ENCODE data around the gene RALY.

DNA sequence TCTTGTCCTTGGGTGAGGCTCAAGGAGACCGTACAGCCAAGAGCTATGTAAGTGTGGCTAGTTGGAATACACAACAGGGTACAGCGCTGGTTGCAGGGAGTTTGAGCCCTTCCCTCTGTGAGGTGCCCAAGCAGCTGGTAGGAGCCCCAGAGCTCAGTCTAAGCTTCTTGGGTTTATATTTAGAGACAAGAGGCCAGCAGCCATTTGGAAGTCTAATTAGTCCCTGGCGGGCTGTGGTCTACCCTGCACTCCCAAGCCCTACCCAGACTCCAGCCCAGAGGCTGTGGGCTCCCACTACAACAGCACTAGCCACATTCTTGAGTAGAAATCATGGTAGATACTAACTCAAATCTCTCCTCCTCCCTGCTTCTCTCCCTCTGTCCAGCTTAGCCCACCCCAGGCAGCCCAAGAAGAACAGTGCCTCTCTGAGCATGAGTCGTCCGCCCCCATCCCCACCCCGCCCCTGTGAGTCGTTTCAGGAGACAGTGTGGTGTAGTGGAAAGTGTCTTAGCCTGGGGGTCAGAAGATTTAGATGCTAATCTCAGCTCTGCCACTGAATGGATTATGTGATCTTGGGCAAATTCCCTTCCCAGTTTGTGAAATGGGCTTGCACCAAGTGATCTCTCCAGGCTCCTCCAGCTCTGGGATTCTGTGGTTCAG lies 80.5 kb downstream of the RALY start:
- TF ChIP-seq, protein P1, sequence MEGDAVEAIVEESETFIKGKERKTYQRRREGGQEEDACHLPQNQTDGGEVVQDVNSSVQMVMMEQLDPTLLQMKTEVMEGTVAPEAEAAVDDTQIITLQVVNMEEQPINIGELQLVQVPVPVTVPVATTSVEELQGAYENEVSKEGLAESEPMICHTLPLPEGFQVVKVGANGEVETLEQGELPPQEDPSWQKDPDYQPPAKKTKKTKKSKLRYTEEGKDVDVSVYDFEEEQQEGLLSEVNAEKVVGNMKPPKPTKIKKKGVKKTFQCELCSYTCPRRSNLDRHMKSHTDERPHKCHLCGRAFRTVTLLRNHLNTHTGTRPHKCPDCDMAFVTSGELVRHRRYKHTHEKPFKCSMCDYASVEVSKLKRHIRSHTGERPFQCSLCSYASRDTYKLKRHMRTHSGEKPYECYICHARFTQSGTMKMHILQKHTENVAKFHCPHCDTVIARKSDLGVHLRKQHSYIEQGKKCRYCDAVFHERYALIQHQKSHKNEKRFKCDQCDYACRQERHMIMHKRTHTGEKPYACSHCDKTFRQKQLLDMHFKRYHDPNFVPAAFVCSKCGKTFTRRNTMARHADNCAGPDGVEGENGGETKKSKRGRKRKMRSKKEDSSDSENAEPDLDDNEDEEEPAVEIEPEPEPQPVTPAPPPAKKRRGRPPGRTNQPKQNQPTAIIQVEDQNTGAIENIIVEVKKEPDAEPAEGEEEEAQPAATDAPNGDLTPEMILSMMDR (conservative IDR thresholded peaks at IDR 0.05) = no peak
- TF ChIP-seq EZH2 (IDR thresholded peaks at IDR 0.05; ENCODE audit: low read depth) = no peak
